HepG2 (cell line): Measurements from ENCODE around the gene SCUBE2. TPM values are rescaled to one million over a fixed set of nuclear protein-coding genes. Genes with fewer than 3 reads are reported as not detected.

Experiments used
- CBFB ChIP-seq: sonication (generic); formaldehyde crosslinking; IDR thresholded peaks from 2 replicates; pipeline ENCODE4 v1.4.0; 2020; ENCODE audit warnings: missing genetic modification reagents
- HOXA3 ChIP-seq: sonication (generic); formaldehyde crosslinking; IDR thresholded peaks from 2 replicates; pipeline ENCODE4 v1.5.0; 2020; ENCODE audit warnings: missing genetic modification reagents
- NFKB2 ChIP-seq: sonication (generic); formaldehyde crosslinking; IDR thresholded peaks from 2 replicates; pipeline ENCODE4 v1.4.0; 2020; ENCODE audit warnings: missing genetic modification reagents, borderline replicate concordance
- PAX8 ChIP-seq: sonication (generic); formaldehyde crosslinking; IDR thresholded peaks from 2 replicates; pipeline ENCODE4 v1.8.0; 2022; ENCODE audit warnings: mild to moderate bottlenecking, missing genetic modification reagents, borderline replicate concordance
- ZNF333 ChIP-seq: sonication (generic); formaldehyde crosslinking; IDR thresholded peaks from 2 replicates; pipeline ENCODE4 v1.4.0; 2020; ENCODE audit warnings: mild to moderate bottlenecking, missing genetic modification reagents, borderline replicate concordance
- ZNF607 ChIP-seq: sonication (generic); formaldehyde crosslinking; IDR thresholded peaks from 2 replicates; pipeline ENCODE4 v1.5.1; 2020; ENCODE audit warnings: missing genetic modification reagents, mild to moderate bottlenecking, borderline replicate concordance
- ZNF709 ChIP-seq: sonication (generic); formaldehyde crosslinking; IDR thresholded peaks from 2 replicates; pipeline ENCODE4 v1.5.0; 2020; ENCODE audit warnings: mild to moderate bottlenecking, missing genetic modification reagents
- polyA plus RNA-seq, 8 experiments: library from polyadenylated mRNA; depleted of rRNA in 3 of 8; stranded (reverse) in 7 of 8; unstranded in 1 of 8; fragments of >200 nt; fragmentation: Illumina TruSeq in 4 of 8; extraction: Trizol in 4 of 8; gene quantifications; 2 replicates each; pipeline versions ENCODE4 v1.2.1 to v1.2.3, GENCODE V29; 2011 to 2016; ENCODE audit warnings: low read depth in 4 of 8, missing spikeins in 1 of 8, mixed read lengths in 1 of 8; ENCODE audit not compliant: insufficient read depth in 1 of 8
- total RNA-seq, 5 experiments: library from RNA; depleted of rRNA; stranded (reverse); fragments of >200 nt; fragmentation: Illumina TruSeq; extraction: Trizol; gene quantifications; 2 replicates each; pipeline ENCODE4 v1.2.3, GENCODE V29; 2016; ENCODE audit warnings: low read depth in 1 of 5
- TF ChIP-seq, protein P1 (sequence below): sonication (generic); formaldehyde crosslinking; IDR thresholded peaks from 2 replicates; pipeline ENCODE4 v1.9.0; 2022; ENCODE audit warnings: missing genetic modification reagents, mild to moderate bottlenecking, borderline replicate concordance
- TF ChIP-seq, protein P2 (sequence below): sonication (generic); formaldehyde crosslinking; IDR thresholded peaks from 2 replicates; pipeline ENCODE4 v1.4.0; 2020; ENCODE audit warnings: mild to moderate bottlenecking, missing genetic modification reagents
- TF ChIP-seq, protein P3 (sequence below): sonication (generic); formaldehyde crosslinking; conservative IDR thresholded peaks from 2 replicates; pipeline ENCODE4 v1.8.0; 2022; ENCODE audit warnings: mild to moderate bottlenecking, moderate library complexity, missing genetic modification reagents
- TF ChIP-seq, protein P4 (sequence below): sonication (generic); formaldehyde crosslinking; IDR thresholded peaks from 2 replicates; pipeline ENCODE4 v1.9.0; 2022; ENCODE audit warnings: low read depth, missing genetic modification reagents
- TF ChIP-seq, protein P5 (sequence below): sonication (generic); formaldehyde crosslinking; IDR thresholded peaks from 2 replicates; pipeline ENCODE4 v1.5.1; 2020; ENCODE audit warnings: mild to moderate bottlenecking, missing genetic modification reagents, moderate library complexity
- TF ChIP-seq, protein P6 (sequence below): sonication (generic); formaldehyde crosslinking; IDR thresholded peaks from 2 replicates; pipeline ENCODE4 v1.5.0; 2020; ENCODE audit warnings: missing genetic modification reagents

Gene SCUBE2
- total and polyA plus RNA-seq, 2 of the 13 experiments (the other 11 are each of a cell fraction or from before 2014, with no cell fraction given) = 0.09 TPM; not detected in 1

DNA sequence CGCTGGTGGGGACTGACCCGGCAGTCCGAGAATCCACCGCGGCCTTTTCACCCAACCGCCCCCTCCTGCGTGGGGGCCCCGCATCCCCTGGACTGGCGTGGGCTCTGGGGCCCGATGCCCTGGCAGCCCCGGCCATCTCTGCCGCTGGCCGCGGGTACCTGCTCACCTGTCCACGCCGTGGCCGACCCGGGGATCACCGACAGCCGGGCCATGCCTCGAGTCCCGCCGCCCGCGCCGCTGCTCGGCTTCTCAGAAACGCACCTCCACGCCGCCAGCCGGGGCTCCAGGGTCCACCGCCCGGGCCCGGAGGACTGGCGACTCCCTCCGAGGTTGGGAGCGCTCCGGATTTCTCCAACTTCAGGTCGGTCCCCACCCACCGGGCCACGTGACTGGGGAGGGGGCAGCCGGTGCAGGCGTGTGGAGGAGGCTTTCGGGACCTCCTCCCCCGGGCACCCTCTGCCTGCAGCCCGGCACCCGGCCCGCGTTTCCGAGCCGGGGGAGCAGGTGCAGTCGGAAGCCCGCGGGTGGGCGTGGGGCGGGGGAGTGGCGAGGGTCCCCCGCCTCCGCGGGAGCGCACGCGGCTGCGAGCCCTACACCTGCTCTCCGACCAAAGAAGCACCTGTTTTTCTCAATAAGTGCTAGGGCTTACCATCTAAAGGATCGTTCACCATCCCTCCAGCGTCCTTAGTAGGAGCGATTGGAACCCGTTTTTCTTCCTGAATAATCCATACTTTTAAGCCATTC, 87.0 kb downstream of the SCUBE2 start (continued):
- TF ChIP-seq, protein P1, sequence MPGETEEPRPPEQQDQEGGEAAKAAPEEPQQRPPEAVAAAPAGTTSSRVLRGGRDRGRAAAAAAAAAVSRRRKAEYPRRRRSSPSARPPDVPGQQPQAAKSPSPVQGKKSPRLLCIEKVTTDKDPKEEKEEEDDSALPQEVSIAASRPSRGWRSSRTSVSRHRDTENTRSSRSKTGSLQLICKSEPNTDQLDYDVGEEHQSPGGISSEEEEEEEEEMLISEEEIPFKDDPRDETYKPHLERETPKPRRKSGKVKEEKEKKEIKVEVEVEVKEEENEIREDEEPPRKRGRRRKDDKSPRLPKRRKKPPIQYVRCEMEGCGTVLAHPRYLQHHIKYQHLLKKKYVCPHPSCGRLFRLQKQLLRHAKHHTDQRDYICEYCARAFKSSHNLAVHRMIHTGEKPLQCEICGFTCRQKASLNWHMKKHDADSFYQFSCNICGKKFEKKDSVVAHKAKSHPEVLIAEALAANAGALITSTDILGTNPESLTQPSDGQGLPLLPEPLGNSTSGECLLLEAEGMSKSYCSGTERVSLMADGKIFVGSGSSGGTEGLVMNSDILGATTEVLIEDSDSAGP (CRISPR knock-in tag) = peak; percentile 24; the same call in 1 of the 2 replicates
- TF ChIP-seq ZNF709 (CRISPR knock-in tag) = peak; percentile 7; the same call in 1 of the 2 replicates
- TF ChIP-seq, protein P2, sequence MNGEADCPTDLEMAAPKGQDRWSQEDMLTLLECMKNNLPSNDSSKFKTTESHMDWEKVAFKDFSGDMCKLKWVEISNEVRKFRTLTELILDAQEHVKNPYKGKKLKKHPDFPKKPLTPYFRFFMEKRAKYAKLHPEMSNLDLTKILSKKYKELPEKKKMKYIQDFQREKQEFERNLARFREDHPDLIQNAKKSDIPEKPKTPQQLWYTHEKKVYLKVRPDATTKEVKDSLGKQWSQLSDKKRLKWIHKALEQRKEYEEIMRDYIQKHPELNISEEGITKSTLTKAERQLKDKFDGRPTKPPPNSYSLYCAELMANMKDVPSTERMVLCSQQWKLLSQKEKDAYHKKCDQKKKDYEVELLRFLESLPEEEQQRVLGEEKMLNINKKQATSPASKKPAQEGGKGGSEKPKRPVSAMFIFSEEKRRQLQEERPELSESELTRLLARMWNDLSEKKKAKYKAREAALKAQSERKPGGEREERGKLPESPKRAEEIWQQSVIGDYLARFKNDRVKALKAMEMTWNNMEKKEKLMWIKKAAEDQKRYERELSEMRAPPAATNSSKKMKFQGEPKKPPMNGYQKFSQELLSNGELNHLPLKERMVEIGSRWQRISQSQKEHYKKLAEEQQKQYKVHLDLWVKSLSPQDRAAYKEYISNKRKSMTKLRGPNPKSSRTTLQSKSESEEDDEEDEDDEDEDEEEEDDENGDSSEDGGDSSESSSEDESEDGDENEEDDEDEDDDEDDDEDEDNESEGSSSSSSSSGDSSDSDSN (CRISPR knock-in tag) = peak; percentile 19; the same call in 1 of the 2 replicates
- peak; percentile 54; the same call in 1 of the 2 replicates for TF ChIP-seq PAX8 (CRISPR knock-in tag)
- TF ChIP-seq ZNF607 (CRISPR knock-in tag) = peak; percentile 54; the same call in 1 of the 2 replicates
- TF ChIP-seq NFKB2 = 0 out of 2 replicates have a peak, but pooled peaks have one; percentile 57
- TF ChIP-seq, protein P3, sequence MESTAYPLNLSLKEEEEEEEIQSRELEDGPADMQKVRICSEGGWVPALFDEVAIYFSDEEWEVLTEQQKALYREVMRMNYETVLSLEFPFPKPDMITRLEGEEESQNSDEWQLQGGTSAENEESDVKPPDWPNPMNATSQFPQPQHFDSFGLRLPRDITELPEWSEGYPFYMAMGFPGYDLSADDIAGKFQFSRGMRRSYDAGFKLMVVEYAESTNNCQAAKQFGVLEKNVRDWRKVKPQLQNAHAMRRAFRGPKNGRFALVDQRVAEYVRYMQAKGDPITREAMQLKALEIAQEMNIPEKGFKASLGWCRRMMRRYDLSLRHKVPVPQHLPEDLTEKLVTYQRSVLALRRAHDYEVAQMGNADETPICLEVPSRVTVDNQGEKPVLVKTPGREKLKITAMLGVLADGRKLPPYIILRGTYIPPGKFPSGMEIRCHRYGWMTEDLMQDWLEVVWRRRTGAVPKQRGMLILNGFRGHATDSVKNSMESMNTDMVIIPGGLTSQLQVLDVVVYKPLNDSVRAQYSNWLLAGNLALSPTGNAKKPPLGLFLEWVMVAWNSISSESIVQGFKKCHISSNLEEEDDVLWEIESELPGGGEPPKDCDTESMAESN (CRISPR knock-in tag) = no peak
- TF ChIP-seq, protein P4, sequence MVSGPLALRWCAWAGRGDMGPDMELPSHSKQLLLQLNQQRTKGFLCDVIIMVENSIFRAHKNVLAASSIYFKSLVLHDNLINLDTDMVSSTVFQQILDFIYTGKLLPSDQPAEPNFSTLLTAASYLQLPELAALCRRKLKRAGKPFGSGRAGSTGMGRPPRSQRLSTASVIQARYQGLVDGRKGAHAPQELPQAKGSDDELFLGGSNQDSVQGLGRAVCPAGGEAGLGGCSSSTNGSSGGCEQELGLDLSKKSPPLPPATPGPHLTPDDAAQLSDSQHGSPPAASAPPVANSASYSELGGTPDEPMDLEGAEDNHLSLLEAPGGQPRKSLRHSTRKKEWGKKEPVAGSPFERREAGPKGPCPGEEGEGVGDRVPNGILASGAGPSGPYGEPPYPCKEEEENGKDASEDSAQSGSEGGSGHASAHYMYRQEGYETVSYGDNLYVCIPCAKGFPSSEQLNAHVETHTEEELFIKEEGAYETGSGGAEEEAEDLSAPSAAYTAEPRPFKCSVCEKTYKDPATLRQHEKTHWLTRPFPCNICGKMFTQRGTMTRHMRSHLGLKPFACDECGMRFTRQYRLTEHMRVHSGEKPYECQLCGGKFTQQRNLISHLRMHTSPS (CRISPR knock-in tag) = 0 out of 2 replicates have a peak, but pooled peaks have one; percentile 28
- no peak for TF ChIP-seq CBFB (CRISPR knock-in tag)
- TF ChIP-seq ZNF333 (CRISPR knock-in tag) = 0 out of 2 replicates have a peak, but pooled peaks have one; percentile 62
- TF ChIP-seq, protein P5, sequence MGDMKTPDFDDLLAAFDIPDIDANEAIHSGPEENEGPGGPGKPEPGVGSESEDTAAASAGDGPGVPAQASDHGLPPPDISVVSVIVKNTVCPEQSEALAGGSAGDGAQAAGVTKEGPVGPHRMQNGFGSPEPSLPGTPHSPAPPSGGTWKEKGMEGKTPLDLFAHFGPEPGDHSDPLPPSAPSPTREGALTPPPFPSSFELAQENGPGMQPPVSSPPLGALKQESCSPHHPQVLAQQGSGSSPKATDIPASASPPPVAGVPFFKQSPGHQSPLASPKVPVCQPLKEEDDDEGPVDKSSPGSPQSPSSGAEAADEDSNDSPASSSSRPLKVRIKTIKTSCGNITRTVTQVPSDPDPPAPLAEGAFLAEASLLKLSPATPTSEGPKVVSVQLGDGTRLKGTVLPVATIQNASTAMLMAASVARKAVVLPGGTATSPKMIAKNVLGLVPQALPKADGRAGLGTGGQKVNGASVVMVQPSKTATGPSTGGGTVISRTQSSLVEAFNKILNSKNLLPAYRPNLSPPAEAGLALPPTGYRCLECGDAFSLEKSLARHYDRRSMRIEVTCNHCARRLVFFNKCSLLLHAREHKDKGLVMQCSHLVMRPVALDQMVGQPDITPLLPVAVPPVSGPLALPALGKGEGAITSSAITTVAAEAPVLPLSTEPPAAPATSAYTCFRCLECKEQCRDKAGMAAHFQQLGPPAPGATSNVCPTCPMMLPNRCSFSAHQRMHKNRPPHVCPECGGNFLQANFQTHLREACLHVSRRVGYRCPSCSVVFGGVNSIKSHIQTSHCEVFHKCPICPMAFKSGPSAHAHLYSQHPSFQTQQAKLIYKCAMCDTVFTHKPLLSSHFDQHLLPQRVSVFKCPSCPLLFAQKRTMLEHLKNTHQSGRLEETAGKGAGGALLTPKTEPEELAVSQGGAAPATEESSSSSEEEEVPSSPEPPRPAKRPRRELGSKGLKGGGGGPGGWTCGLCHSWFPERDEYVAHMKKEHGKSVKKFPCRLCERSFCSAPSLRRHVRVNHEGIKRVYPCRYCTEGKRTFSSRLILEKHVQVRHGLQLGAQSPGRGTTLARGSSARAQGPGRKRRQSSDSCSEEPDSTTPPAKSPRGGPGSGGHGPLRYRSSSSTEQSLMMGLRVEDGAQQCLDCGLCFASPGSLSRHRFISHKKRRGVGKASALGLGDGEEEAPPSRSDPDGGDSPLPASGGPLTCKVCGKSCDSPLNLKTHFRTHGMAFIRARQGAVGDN = peak; percentile 67
- 0 out of 2 replicates have a peak, but pooled peaks have one; percentile 5 for TF ChIP-seq HOXA3 (CRISPR knock-in tag)
- TF ChIP-seq, protein P6, sequence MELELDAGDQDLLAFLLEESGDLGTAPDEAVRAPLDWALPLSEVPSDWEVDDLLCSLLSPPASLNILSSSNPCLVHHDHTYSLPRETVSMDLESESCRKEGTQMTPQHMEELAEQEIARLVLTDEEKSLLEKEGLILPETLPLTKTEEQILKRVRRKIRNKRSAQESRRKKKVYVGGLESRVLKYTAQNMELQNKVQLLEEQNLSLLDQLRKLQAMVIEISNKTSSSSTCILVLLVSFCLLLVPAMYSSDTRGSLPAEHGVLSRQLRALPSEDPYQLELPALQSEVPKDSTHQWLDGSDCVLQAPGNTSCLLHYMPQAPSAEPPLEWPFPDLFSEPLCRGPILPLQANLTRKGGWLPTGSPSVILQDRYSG (CRISPR knock-in tag) = no peak
